ENCODE data around the gene ZDHHC22. TPM values are rescaled to one million over a fixed set of nuclear protein-coding genes. Genes with fewer than 3 reads are reported as not detected.

Gene ZDHHC22
- polyA plus RNA-seq, 1 experiment, result not detected

DNA sequence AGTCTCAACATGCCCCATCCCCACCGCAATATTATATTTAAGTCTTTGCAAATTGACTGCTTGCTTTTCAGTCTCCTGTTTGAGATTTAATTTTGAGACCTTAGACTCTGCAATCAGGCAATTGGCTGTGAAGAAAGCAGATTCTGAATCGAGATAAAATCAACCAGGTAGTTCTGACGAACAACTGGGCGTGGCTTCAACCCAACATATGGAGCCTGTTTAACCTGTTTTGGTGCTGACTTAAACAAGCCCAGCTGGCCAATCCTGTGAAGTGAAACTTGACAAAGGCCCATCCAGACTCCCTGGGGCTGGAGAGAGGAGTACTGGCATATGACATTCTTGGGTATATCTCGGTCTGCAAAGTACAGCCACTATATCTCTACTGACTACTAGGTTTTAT, 53.4 kb downstream of the ZDHHC22 start:
- TF ChIP-seq, protein P1, sequence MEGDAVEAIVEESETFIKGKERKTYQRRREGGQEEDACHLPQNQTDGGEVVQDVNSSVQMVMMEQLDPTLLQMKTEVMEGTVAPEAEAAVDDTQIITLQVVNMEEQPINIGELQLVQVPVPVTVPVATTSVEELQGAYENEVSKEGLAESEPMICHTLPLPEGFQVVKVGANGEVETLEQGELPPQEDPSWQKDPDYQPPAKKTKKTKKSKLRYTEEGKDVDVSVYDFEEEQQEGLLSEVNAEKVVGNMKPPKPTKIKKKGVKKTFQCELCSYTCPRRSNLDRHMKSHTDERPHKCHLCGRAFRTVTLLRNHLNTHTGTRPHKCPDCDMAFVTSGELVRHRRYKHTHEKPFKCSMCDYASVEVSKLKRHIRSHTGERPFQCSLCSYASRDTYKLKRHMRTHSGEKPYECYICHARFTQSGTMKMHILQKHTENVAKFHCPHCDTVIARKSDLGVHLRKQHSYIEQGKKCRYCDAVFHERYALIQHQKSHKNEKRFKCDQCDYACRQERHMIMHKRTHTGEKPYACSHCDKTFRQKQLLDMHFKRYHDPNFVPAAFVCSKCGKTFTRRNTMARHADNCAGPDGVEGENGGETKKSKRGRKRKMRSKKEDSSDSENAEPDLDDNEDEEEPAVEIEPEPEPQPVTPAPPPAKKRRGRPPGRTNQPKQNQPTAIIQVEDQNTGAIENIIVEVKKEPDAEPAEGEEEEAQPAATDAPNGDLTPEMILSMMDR (IDR thresholded peaks at IDR 0.05; ENCODE audit: low read depth, low read length), result no peak
- DNase-seq (ENCODE audit: low read depth, low spot score), result no peak
- H3K9me3 ChIP-seq (ENCODE audit: control insufficient read depth, insufficient read depth, low read length), result peaks cover 6% of the 10 kb centered on the region; the same call in 1 of the 2 replicates
- H3K27ac ChIP-seq (ENCODE audit: low read depth, low read length), result no peak overlapping the region
- H3K27me3 ChIP-seq (ENCODE audit: control insufficient read depth, insufficient read depth, low read length), result peaks cover 17% of the 10 kb centered on the region
- ChIA-PET POLR2A (no interaction called here), CTCF (interaction anchor here (0.5 to 4.8 kb wide), 2 partner anchors 101 to 212 kb away, joined by 5 to 29 read pairs; no protein-coding TSS in a partner anchor)
- no peak overlapping the region for H3K4me3 ChIP-seq (ENCODE audit: low read depth, low read length)

DNA sequence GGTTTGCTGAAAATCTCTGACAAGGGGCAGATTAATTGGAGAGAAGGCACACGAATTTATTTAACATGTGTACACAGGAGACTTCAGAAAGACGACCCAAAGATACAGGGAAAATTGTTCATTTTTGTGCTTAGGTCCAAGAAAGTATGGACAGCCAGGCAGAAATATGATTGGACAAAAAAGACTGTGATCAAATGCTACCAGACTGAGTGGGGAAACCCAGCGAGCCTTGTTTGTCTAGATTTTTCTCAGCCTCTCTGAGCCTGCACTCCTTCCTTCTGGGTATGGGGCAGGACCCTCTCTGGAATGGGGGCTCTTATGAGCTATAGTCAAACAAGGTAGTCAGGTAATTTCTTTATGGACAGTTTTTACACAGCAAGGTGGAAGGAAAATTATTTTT, 54.0 kb downstream of the ZDHHC22 start:
- ChIA-PET CTCF (interaction anchor here (1.4 to 4.8 kb wide), 3 partner anchors 18 to 212 kb away, joined by 3 to 44 read pairs (median 29); no protein-coding TSS in a partner anchor), POLR2A (no interaction called here)
- Histone ChIP-seq H3K27ac (ENCODE audit: low read depth, low read length) (no peak overlapping the region), H3K27me3 (ENCODE audit: control insufficient read depth, insufficient read depth, low read length) (peaks cover 17% of the 10 kb centered on the region), H3K4me3 (ENCODE audit: low read depth, low read length) (no peak overlapping the region), H3K9me3 (ENCODE audit: control insufficient read depth, insufficient read depth, low read length) (peaks cover 6% of the 10 kb centered on the region; the same call in 1 of the 2 replicates)
- TF ChIP-seq, protein P1 (IDR thresholded peaks at IDR 0.05; ENCODE audit: low read depth, low read length), result no peak
- no peak for DNase-seq (ENCODE audit: low read depth, low spot score)

DNA sequence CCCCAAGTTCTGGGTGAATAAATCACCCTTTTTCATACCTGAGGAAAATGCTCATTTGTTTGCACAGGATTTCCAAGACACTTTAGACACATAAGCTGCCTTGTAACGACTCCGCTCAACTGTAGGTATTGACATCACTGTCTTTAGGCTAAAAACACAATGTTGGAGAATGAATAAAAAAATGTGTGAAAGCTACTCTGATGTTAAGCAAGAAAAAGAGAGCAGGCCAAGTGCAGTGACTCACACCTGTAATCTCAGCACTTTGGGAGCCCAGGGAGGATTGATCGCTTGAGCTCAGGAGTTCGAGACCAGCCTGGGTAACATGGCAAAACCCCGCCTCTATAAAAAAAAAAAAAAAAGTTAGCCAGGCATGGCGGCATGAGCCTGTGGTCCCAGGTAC, 54.6 kb downstream of the ZDHHC22 start:
- CTCF ChIA-PET, result interaction anchor here (0.6 to 4.8 kb wide), 7 partner anchors 8 to 211 kb away, joined by 3 to 44 read pairs (median 6); no protein-coding TSS in a partner anchor
- TF ChIP-seq, protein P1 (IDR thresholded peaks at IDR 0.05; ENCODE audit: low read depth, low read length), result no peak
- Histone ChIP-seq H3K9me3 (ENCODE audit: control insufficient read depth, insufficient read depth, low read length) (peaks cover 6% of the 10 kb centered on the region; the same call in 1 of the 2 replicates), H3K27ac (ENCODE audit: low read depth, low read length) (no peak overlapping the region), H3K4me3 (ENCODE audit: low read depth, low read length) (no peak overlapping the region), H3K27me3 (ENCODE audit: control insufficient read depth, insufficient read depth, low read length) (peaks cover 17% of the 10 kb centered on the region)
- POLR2A ChIA-PET, result interaction anchor here (0.6 kb wide), 1 partner anchor 200 kb away, joined by 3 read pairs; no protein-coding TSS in a partner anchor
- DNase-seq (ENCODE audit: low read depth, low spot score), result no peak

DNA sequence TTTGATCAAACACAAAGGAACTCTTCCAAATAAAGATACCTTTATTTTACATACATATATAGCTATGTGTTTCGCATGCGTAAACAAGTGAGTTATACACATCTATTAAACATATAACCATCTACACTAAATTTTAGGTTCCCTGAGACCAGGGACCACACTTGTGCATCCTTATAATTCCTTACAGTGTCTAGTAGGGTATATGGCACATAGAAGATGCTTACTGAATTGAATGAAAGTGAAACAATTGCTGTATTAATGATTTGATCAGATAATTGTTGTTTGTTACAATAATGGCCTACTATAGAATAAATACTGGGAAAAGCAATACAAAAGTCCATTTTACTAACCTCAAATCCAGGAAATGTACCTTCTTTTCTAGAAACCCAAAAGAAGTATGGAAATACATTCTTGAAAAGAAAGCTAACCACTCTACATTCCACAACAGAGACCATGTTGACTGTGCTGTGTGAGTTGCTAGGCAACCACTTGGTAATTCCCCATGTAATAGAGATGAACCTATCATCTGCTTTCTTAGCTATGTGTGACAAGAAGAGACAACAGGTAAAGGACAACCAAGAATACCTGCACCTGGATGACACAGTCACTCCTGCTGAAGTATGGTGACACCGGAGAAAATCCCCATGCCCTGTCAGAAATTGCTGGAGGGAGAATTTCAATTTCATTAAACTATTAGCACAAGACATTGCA, 55.4 kb downstream of the ZDHHC22 start:
- POLR2A ChIA-PET, result interaction anchor here (0.5 to 0.6 kb wide), 2 partner anchors 201 to 223 kb away, joined by 3 to 4 read pairs; no protein-coding TSS in a partner anchor
- TF ChIP-seq, protein P1 (IDR thresholded peaks at IDR 0.05; ENCODE audit: low read depth, low read length), result no peak
- DNase-seq (ENCODE audit: low read depth, low spot score), result no peak
- peaks cover 5% of the 10 kb centered on the region; the same call in 1 of the 2 replicates for H3K9me3 ChIP-seq (ENCODE audit: control insufficient read depth, insufficient read depth, low read length)
- no peak overlapping the region for H3K4me3 ChIP-seq (ENCODE audit: low read depth, low read length)
- CTCF ChIA-PET, result interaction anchor here (1.0 to 4.8 kb wide), 9 partner anchors 9 to 214 kb away, joined by 3 to 44 read pairs (median 8); no protein-coding TSS in a partner anchor
- peaks cover 17% of the 10 kb centered on the region for H3K27me3 ChIP-seq (ENCODE audit: control insufficient read depth, insufficient read depth, low read length)
- no peak overlapping the region for H3K27ac ChIP-seq (ENCODE audit: low read depth, low read length)

DNA sequence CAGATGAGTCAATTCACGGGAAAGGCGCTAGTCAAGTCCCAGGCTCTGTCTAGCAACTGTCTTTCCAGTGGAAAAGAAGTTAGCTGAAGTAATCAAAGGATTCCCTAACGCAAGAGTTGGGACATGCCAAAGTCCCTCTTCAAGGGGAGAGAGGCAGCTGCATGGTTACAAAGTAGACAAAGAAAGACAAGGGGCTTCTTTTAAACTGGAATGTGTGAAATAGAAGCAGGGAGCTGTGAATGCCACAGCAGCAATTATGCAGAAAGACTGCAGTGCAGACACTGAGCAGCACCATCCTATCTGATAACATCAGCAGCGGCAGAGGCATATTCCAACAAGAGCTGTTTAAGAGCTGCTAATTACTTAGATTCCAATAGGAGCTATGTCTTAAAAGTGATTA, 56.1 kb downstream of the ZDHHC22 start:
- Histone ChIP-seq H3K27ac (ENCODE audit: low read depth, low read length) (no peak overlapping the region), H3K4me3 (ENCODE audit: low read depth, low read length) (no peak overlapping the region), H3K9me3 (ENCODE audit: control insufficient read depth, insufficient read depth, low read length) (0 out of 2 replicates have a peak, but pooled peaks cover 2% of the 10 kb centered on the region), H3K27me3 (ENCODE audit: control insufficient read depth, insufficient read depth, low read length) (peaks cover 17% of the 10 kb centered on the region)
- DNase-seq (ENCODE audit: low read depth, low spot score), result no peak
- TF ChIP-seq, protein P1 (IDR thresholded peaks at IDR 0.05; ENCODE audit: low read depth, low read length), result no peak
- ChIA-PET CTCF (interaction anchor here (0.6 to 4.8 kb wide), 9 partner anchors 9 to 214 kb away, joined by 4 to 44 read pairs (median 8); no protein-coding TSS in a partner anchor), POLR2A (interaction anchor here (0.5 kb wide), 1 partner anchor 223 kb away, joined by 4 read pairs; no protein-coding TSS in a partner anchor)
